B cell (primary cell): ENCODE measurements around the gene SART3. TPM values are rescaled to one million over a fixed set of nuclear protein-coding genes. Genes with fewer than 3 reads are reported as not detected.

Source experiments
- ATAC-seq: fragments of 200-7000 bp; cut with Tn5 transposase; one replicate; pipeline ENCODE4 v1.10.0; 2021; ENCODE audit warnings: low read depth, mild to moderate bottlenecking, moderate number of reproducible peaks, moderate library complexity
- CTCF ChIA-PET: fragments of 350-600 bp; sonication (Branson Sonifier 250); formaldehyde crosslinking; loops from one replicate; lab custom pipeline; 2021; ENCODE audit warnings: antibody characterized with exemption, inconsistent platforms; lab: Charles Lee
- POLR2A ChIA-PET: fragments of 350-600 bp; sonication (Branson Sonifier 250); formaldehyde crosslinking; loops from one replicate; lab custom pipeline; 2021; ENCODE audit warnings: antibody characterized with exemption; lab: Charles Lee
- DNase-seq: peaks from one replicate; pipeline ENCODE4 v3.0.0; 2013
- H2AFZ ChIP-seq: 2 replicates; pipeline ENCODE4 v1.6.1; 2012; ENCODE audit warnings: mild to moderate bottlenecking, low read depth, low read length; ENCODE audit not compliant: insufficient read depth, poor library complexity, severe bottlenecking
- H3K27ac ChIP-seq, 2 donors: 1 replicate in 1 of 2; 2 replicates in 1 of 2; pipeline ENCODE4 v1.5.1; 2012 to 2013; ENCODE audit warnings: low read length in 2 of 2, mild to moderate bottlenecking in 2 of 2, moderate library complexity in 1 of 2
- H3K27me3 ChIP-seq, 4 experiments: fragments of 200-600 bp in 1 of 4; sonication (generic) in 1 of 4; replicated peaks in 1 of 4; 1 replicate in 2 of 4; 2 replicates in 2 of 4; pipeline versions ENCODE4 v1.6.1 to v1.7.0; 2013 to 2016; ENCODE audit warnings: low read length in 3 of 4, mild to moderate bottlenecking in 2 of 4, mixed read lengths in 1 of 4, moderate library complexity in 1 of 4; ENCODE audit not compliant: insufficient read depth in 4 of 4, control insufficient read depth in 3 of 4; ENCODE audit errors: control extremely low read depth in 1 of 4
- H3K36me3 ChIP-seq, 2 experiments: replicated peaks in 1 of 2; 1 replicate in 1 of 2; 2 replicates in 1 of 2; pipeline versions ENCODE4 v1.6.1 to v1.7.1; 2013; ENCODE audit warnings: low read length in 1 of 2; ENCODE audit not compliant: insufficient read depth in 2 of 2, control insufficient read depth in 1 of 2; ENCODE audit errors: control extremely low read depth in 1 of 2, extremely low read depth in 1 of 2
- H3K4me1 ChIP-seq, 2 donors: fragments of 200-600 bp in 1 of 2; sonication (generic) in 1 of 2; 1 replicate in 1 of 2; 2 replicates in 1 of 2; pipeline versions ENCODE4 v1.5.1 to v1.6.1; 2013 to 2017; ENCODE audit warnings: low read length in 2 of 2; ENCODE audit not compliant: control insufficient read depth in 2 of 2, insufficient read depth in 2 of 2
- H3K4me2 ChIP-seq: replicated peaks from 2 replicates; pipeline ENCODE3; 2012; ENCODE audit warnings: mild to moderate bottlenecking, low read depth, low read length; ENCODE audit not compliant: poor library complexity, severe bottlenecking
- H3K4me3 ChIP-seq, 5 experiments: fragments of 200-600 bp in 1 of 5; sonication (generic) in 1 of 5; 1 replicate in 3 of 5; 2 replicates in 2 of 5; pipeline versions ENCODE4 v1.5.1 to v1.7.0; 2011 to 2016; ENCODE audit warnings: low read length in 4 of 5, mild to moderate bottlenecking in 4 of 5, low read depth in 2 of 5, control low read depth in 1 of 5, moderate library complexity in 1 of 5; ENCODE audit not compliant: insufficient read depth in 1 of 5; ENCODE audit errors: control extremely low read depth in 1 of 5, extremely low read depth in 1 of 5
- H3K79me2 ChIP-seq: fragments of 200-600 bp; sonication (generic); one replicate; pipeline ENCODE4 v1.6.0; 2016; ENCODE audit warnings: low read length; ENCODE audit not compliant: control insufficient read depth, insufficient read depth
- H3K9ac ChIP-seq: fragments of 200-600 bp; sonication (generic); 2 replicates; pipeline ENCODE4 v1.6.1; 2017; ENCODE audit warnings: mild to moderate bottlenecking, low read length, moderate library complexity
- H3K9me3 ChIP-seq, 3 donors: one replicate each; pipeline versions ENCODE4 v1.6.1 to v1.7.1; 2013; ENCODE audit warnings: low read length in 2 of 3; ENCODE audit not compliant: control insufficient read depth in 2 of 3, insufficient read depth in 1 of 3; ENCODE audit errors: control extremely low read depth in 1 of 3
- H4K20me1 ChIP-seq: 2 replicates; pipeline ENCODE4 v1.6.0; 2012; ENCODE audit warnings: mild to moderate bottlenecking, low read length; ENCODE audit not compliant: insufficient read depth, control insufficient read depth, poor library complexity, severe bottlenecking
- H3K27ac Mint-ChIP-seq: one replicate; pipeline ENCODE4 v1.8.0; 2021; ENCODE audit warnings: mixed read lengths
- H3K27me3 Mint-ChIP-seq: one replicate; pipeline ENCODE4 v1.8.0; 2021; ENCODE audit warnings: mixed read lengths
- H3K4me1 Mint-ChIP-seq: one replicate; pipeline ENCODE4 v1.8.0; 2021; ENCODE audit warnings: mixed read lengths
- H3K4me3 Mint-ChIP-seq: one replicate; pipeline ENCODE4 v1.8.0; 2021; ENCODE audit warnings: mixed read lengths
- H3K9me3 Mint-ChIP-seq: one replicate; pipeline ENCODE4 v1.8.0; 2022; ENCODE audit warnings: mixed read lengths; ENCODE audit not compliant: insufficient read depth
- CTCF ChIP-seq: fragments of 200-600 bp; IDR thresholded peaks from one replicate; pipeline ENCODE4 v1.8.0; 2022; ENCODE audit warnings: antibody characterized with exemption, mild to moderate bottlenecking
- EZH2 ChIP-seq: IDR thresholded peaks from 2 replicates; pipeline ENCODE4 v1.6.1; 2012; ENCODE audit warnings: borderline replicate concordance, low read depth, mild to moderate bottlenecking, moderate library complexity, low read length; ENCODE audit not compliant: insufficient read depth, poor library complexity, severe bottlenecking
- WGBS: methylation state at CpG from one replicate; pipeline ENCODE4 v1.1.5; 2013; ENCODE audit warnings: missing lambda C conversion rate; ENCODE audit not compliant: insufficient coverage; 5-methylcytosine and 5-hydroxymethylcytosine counted together
- intact Hi-C: fragments of 100-400 bp; cut with micrococcal nuclease; formaldehyde crosslinking; loops from one replicate; pipeline ENCODE4 v1.10.0; 2022
- polyA plus RNA-seq: library from polyadenylated mRNA; depleted of rRNA; stranded (reverse); fragments of >200 nt; gene quantifications from 2 replicates; pipeline ENCODE4 v1.2.3, GENCODE V29; 2012
- total RNA-seq, 2 donors: library from RNA; stranded (reverse); fragments of 120-200 nt in 1 of 2; gene quantifications; 1 replicate in 1 of 2; 2 replicates in 1 of 2; pipeline versions ENCODE4 v1.2.3 to v1.2.4, GENCODE V29; 2013 to 2022

Gene SART3
- total and polyA plus RNA-seq, 2 donors (not counting 1 experiment from before 2014, with no cell fraction given): 24.1 to 131 TPM

GRCh38 chr12:108566452-108566851, 5.5 kb upstream of the SART3 start:
- no peak for TF ChIP-seq EZH2
- no peak for TF ChIP-seq CTCF
- no peaks in the 10 kb centered on the region for H4K20me1 ChIP-seq
- H3K9ac ChIP-seq: no peak overlapping the region
- H3K36me3 ChIP-seq: peaks cover 19 to 56% of the 10 kb centered on the region in 2 experiments
- Mint-ChIP-seq H3K4me3 (peak overlapping the region; percentile 26), H3K9me3 (no peaks in the 10 kb centered on the region), H3K4me1 (peaks cover 81% of the 10 kb centered on the region), H3K27ac (peak overlapping the region; percentile 93), H3K27me3 (no peaks in the 10 kb centered on the region)
- DNase-seq (no peak), ATAC-seq (no peak)
- ChIA-PET POLR2A (interaction anchor here (0.9 to 3.7 kb wide), 4 partner anchors 51 to 234 kb away, joined by 3 to 26 read pairs (median 12); no protein-coding TSS in a partner anchor), CTCF (interaction anchor here (1.0 to 19.8 kb wide), 6 partner anchors 52 to 384 kb away, joined by 4 to 424 read pairs (median 174); partner anchors contain the start of gene SELPLG)
- intact Hi-C loops: no loop called here
- no peak overlapping the region for H2AFZ ChIP-seq
- no peak overlapping the region for H3K4me2 ChIP-seq
- WGBS: 100% methylated on average over 2 of the region's 4 CpGs
- peak overlapping the region in 1 of 2 donors; percentile 76 for H3K27ac ChIP-seq
- peaks cover 61 to 76% of the 10 kb centered on the region in 2 donors for H3K4me1 ChIP-seq
- no peaks in the 10 kb centered on the region for H3K9me3 ChIP-seq
- H3K27me3 ChIP-seq: no peaks in the 10 kb centered on the region
- H3K4me3 ChIP-seq: no peak overlapping the region
- H3K79me2 ChIP-seq: peaks cover 24% of the 10 kb centered on the region

- no peaks in the 10 kb centered on the region for H3K9me3 Mint-ChIP-seq
- ChIA-PET CTCF (interaction anchor here (1.0 to 19.8 kb wide), 6 partner anchors 52 to 385 kb away, joined by 4 to 424 read pairs (median 174); partner anchors contain the start of gene SELPLG), POLR2A (interaction anchor here (0.7 to 3.7 kb wide), 4 partner anchors 47 to 235 kb away, joined by 3 to 26 read pairs (median 8); no protein-coding TSS in a partner anchor)
- DNase-seq (peak; percentile 58), ATAC-seq (peak; percentile 6)
- peaks cover 58 to 71% of the 10 kb centered on the region in 2 donors for H3K4me1 ChIP-seq
- no peak overlapping the region for H3K4me2 ChIP-seq
- H3K27ac Mint-ChIP-seq: peak overlapping the region; percentile 93
- no peaks in the 10 kb centered on the region for H3K27me3 ChIP-seq
- no peaks in the 10 kb centered on the region for H3K27me3 Mint-ChIP-seq
- H3K4me3 ChIP-seq: no peak overlapping the region
- peaks cover 24% of the 10 kb centered on the region for H3K79me2 ChIP-seq
- WGBS: 0% methylated on average over 2 of the region's 2 CpGs
- H4K20me1 ChIP-seq: no peaks in the 10 kb centered on the region
- peaks cover 80% of the 10 kb centered on the region for H3K4me1 Mint-ChIP-seq
- H3K9ac ChIP-seq: no peak overlapping the region
- H3K4me3 Mint-ChIP-seq: peak overlapping the region; percentile 26
- peaks cover 19 to 56% of the 10 kb centered on the region in 2 experiments for H3K36me3 ChIP-seq
- H3K27ac ChIP-seq: peak overlapping the region in 1 of 2 donors; percentile 76
- no peak overlapping the region for H2AFZ ChIP-seq
- intact Hi-C loops: no loop called here
- TF ChIP-seq EZH2 (no peak), CTCF (no peak)
- no peaks in the 10 kb centered on the region for H3K9me3 ChIP-seq
These were observed 5.0 kb upstream of the SART3 start for GRCh38 chr12:108565976-108566375.
